HG03354 (cell line): ENCODE results near the gene CFAP97D2.
"Not testable (repeated sequence)": the region's sequence is repeated elsewhere in the genome, so short reads cannot be mapped to it uniquely, and the experiment has no call there.

ENCODE experiments used
- ATAC-seq: cut with Tn5 transposase; IDR thresholded peaks from one replicate; pipeline ENCODE4 v1.9.1; 2021; ENCODE audit warnings: mild to moderate bottlenecking; ENCODE audit not compliant: unreplicated experiment, poor library complexity, severe bottlenecking

CFAP97D2 gene

GRCh38 chr13:114155926-114156883, 22.9 kb upstream of the CFAP97D2 start:
- no peak for ATAC-seq

GRCh38 chr13:114157869-114158495, 21.1 kb upstream of the CFAP97D2 start:
- no peak for ATAC-seq

- ATAC-seq, result not testable (repeated sequence)
Measured at GRCh38 chr13:114158869-114159666, 20.0 kb upstream of the CFAP97D2 start.

- no peak for ATAC-seq
Measured at GRCh38 chr13:114161028-114161556, 18.0 kb upstream of the CFAP97D2 start.

- ATAC-seq, result no peak
Measured at GRCh38 chr13:114161644-114162532, 17.2 kb upstream of the CFAP97D2 start.

GRCh38 chr13:114162533-114162922, 16.5 kb upstream of the CFAP97D2 start:
- ATAC-seq, result no peak

GRCh38 chr13:114164053-114164452, 15.0 kb upstream of the CFAP97D2 start:
- ATAC-seq, result no peak

GRCh38 chr13:114164681-114165429, 14.2 kb upstream of the CFAP97D2 start:
- no peak for ATAC-seq

- ATAC-seq, result no peak
Measured at GRCh38 chr13:114166381-114167131, 12.5 kb upstream of the CFAP97D2 start.

- ATAC-seq, result no peak
Measured at GRCh38 chr13:114167426-114167825, 11.6 kb upstream of the CFAP97D2 start.

GRCh38 chr13:114167885-114168284, 11.2 kb upstream of the CFAP97D2 start:
- no peak for ATAC-seq

GRCh38 chr13:114173272-114173671, 5.8 kb upstream of the CFAP97D2 start:
- no peak for ATAC-seq

GRCh38 chr13:114173745-114174144, 5.3 kb upstream of the CFAP97D2 start:
- ATAC-seq, result no peak

- ATAC-seq, result no peak
Measured at GRCh38 chr13:114174529-114174961, 4.5 kb upstream of the CFAP97D2 start.

GRCh38 chr13:114176359-114176902, 2.6 kb upstream of the CFAP97D2 start:
- not testable (repeated sequence) for ATAC-seq

- no peak for ATAC-seq
Measured at GRCh38 chr13:114177245-114178010, 1.6 kb upstream of the CFAP97D2 start.
